HepG2 (cell line): ENCODE results near the gene SLC22A12. TPM values are rescaled to one million over a fixed set of nuclear protein-coding genes. Genes with fewer than 3 reads are reported as not detected.

Experiments used
- ATAC-seq: fragments of 200-7000 bp; cut with Tn5 transposase; 3 replicates; pipeline ENCODE4 v1.9.1; 2020; ENCODE audit warnings: mild to moderate bottlenecking, moderate library complexity
- BruUV-seq: library from RNA; stranded (reverse); fragments of 400-500 nt; replicated peaks from 2 replicates; lab custom pipeline; 2021; lab: Mats Ljungman, UMichigan
- CTCF ChIA-PET: fragments of 300-600 bp; formaldehyde crosslinking; extraction: SDS; loops from one replicate; lab custom pipeline; 2021; ENCODE audit warnings: low total read pairs, inconsistent platforms, low intra/inter-chr PET ratio; lab: Yijun Ruan, JAX
- POLR2A ChIA-PET: fragments of 350-600 bp; sonication (Branson Sonifier 250); formaldehyde crosslinking; loops from one replicate; lab custom pipeline; 2020; ENCODE audit warnings: antibody characterized with exemption, inconsistent platforms; lab: Yijun Ruan, JAX
- DNase-seq: peaks from one replicate; pipeline ENCODE4 v3.0.0-alpha.2; 2015; ENCODE audit warnings: low spot score
- FAIRE-seq: peaks from 3 replicates; lab custom pipeline; 2011; peaks lifted over from hg19 to GRCh38; lab: Jason Lieb, UNC
- H2AFZ ChIP-seq: one replicate; pipeline ENCODE4 v1.6.1; 2011; ENCODE audit warnings: low read length, inconsistent platforms
- H3K27ac ChIP-seq: fragments of 300-600 bp; 3 replicates; pipeline ENCODE4 v1.8.0; 2011; ENCODE audit warnings: mixed run types, mild to moderate bottlenecking, mixed read lengths, low read length, inconsistent platforms; ENCODE audit not compliant: insufficient read depth; ENCODE audit errors: extremely low read length
- H3K27me3 ChIP-seq, 2 experiments: fragments of 200-600 bp in 1 of 2; 2 replicates in 1 of 2; 3 replicates in 1 of 2; pipeline versions ENCODE4 v1.6.0 to v1.8.0; 2011; ENCODE audit warnings: low read length in 2 of 2, mild to moderate bottlenecking in 2 of 2, moderate library complexity in 2 of 2, inconsistent platforms in 1 of 2; ENCODE audit not compliant: insufficient read depth in 2 of 2, control insufficient read depth in 1 of 2
- H3K36me3 ChIP-seq, 2 experiments: fragments of 200-600 bp in 1 of 2; replicated peaks in 1 of 2; 2 replicates in 1 of 2; 3 replicates in 1 of 2; pipeline versions ENCODE4 v1.5.1 to v1.8.0; 2011; ENCODE audit warnings: low read length in 2 of 2, inconsistent platforms in 1 of 2; ENCODE audit not compliant: insufficient read depth in 2 of 2, control insufficient read depth in 1 of 2
- H3K4me1 ChIP-seq: 2 replicates; pipeline ENCODE4 v1.5.1; 2012; ENCODE audit warnings: low read length, inconsistent platforms; ENCODE audit not compliant: insufficient read depth
- H3K4me2 ChIP-seq: 2 replicates; pipeline ENCODE4 v1.6.0; 2011; ENCODE audit warnings: low read depth, low read length, inconsistent platforms
- H3K4me3 ChIP-seq, 3 experiments: fragments of 200-600 bp in 1 of 3; sonication (generic), shearing (Covaris generic) in 1 of 3; replicated peaks in 1 of 3; 2 replicates each; pipeline ENCODE4 v1.5.1; 2011 to 2016; ENCODE audit warnings: low read length in 3 of 3, inconsistent platforms in 2 of 3, low read depth in 2 of 3, mild to moderate bottlenecking in 2 of 3, control low read depth in 1 of 3, mixed read lengths in 1 of 3; ENCODE audit not compliant: insufficient read depth in 1 of 3
- H3K79me2 ChIP-seq: one replicate; pipeline ENCODE4 v1.6.1; 2011; ENCODE audit warnings: low read length, inconsistent platforms; ENCODE audit not compliant: insufficient read depth
- H3K9ac ChIP-seq: 2 replicates; pipeline ENCODE4 v1.6.0; 2011; ENCODE audit warnings: mild to moderate bottlenecking, low read depth, low read length, inconsistent platforms; ENCODE audit not compliant: insufficient read depth
- H3K9me3 ChIP-seq: 2 replicates; pipeline ENCODE4 v1.5.1; 2012; ENCODE audit warnings: mild to moderate bottlenecking, low read length
- H4K20me1 ChIP-seq: 2 replicates; pipeline ENCODE4 v1.6.0; 2011; ENCODE audit warnings: inconsistent platforms, mild to moderate bottlenecking, low read length, moderate library complexity; ENCODE audit not compliant: insufficient read depth
- EEA1 ChIP-seq: sonication (generic); formaldehyde crosslinking; IDR thresholded peaks from 2 replicates; pipeline ENCODE4 v1.5.1; 2020; ENCODE audit warnings: mild to moderate bottlenecking, missing genetic modification reagents, borderline replicate concordance
- MTA1 ChIP-seq: sonication (generic); formaldehyde crosslinking; IDR thresholded peaks from 2 replicates; pipeline ENCODE4 v1.4.0; 2020; ENCODE audit warnings: missing genetic modification reagents, mild to moderate bottlenecking, borderline replicate concordance
- NCOA1 ChIP-seq: sonication (generic); formaldehyde crosslinking; IDR thresholded peaks from 2 replicates; pipeline ENCODE4 v1.9.0; 2021; ENCODE audit warnings: missing genetic modification reagents
- NFIC ChIP-seq: IDR thresholded peaks from 2 replicates; pipeline ENCODE4 v1.6.1; 2012; ENCODE audit warnings: mild to moderate bottlenecking, low read length, inconsistent platforms
- NR2F2 ChIP-seq: IDR thresholded peaks from 2 replicates; pipeline ENCODE4 v1.6.1; 2012; ENCODE audit warnings: low read depth, inconsistent platforms, borderline replicate concordance
- RAD21 ChIP-seq: fragments of 450-650 bp; formaldehyde crosslinking; IDR thresholded peaks from 2 replicates; pipeline ENCODE4 v1.5.0; 2020; ENCODE audit warnings: mild to moderate bottlenecking
- RARG ChIP-seq: sonication (generic); formaldehyde crosslinking; IDR thresholded peaks from 2 replicates; pipeline ENCODE4 v1.4.0; 2020; ENCODE audit warnings: low read depth, mild to moderate bottlenecking, missing genetic modification reagents
- ZEB1 ChIP-seq: IDR thresholded peaks from 2 replicates; pipeline ENCODE4 v1.6.1; 2012; ENCODE audit warnings: mild to moderate bottlenecking, low read depth, inconsistent platforms; ENCODE audit not compliant: insufficient replicate concordance
- ZNF264 ChIP-seq: sonication (generic); formaldehyde crosslinking; IDR thresholded peaks from 2 replicates; pipeline ENCODE4 v1.4.0; 2020; ENCODE audit warnings: missing genetic modification reagents
- ZNF383 ChIP-seq: sonication (generic); formaldehyde crosslinking; IDR thresholded peaks from 2 replicates; pipeline ENCODE4 v1.4.0; 2020; ENCODE audit warnings: missing genetic modification reagents, mild to moderate bottlenecking, borderline replicate concordance
- ZNF501 ChIP-seq: sonication (generic); formaldehyde crosslinking; IDR thresholded peaks from 2 replicates; pipeline ENCODE4 v1.5.1; 2020; ENCODE audit warnings: mild to moderate bottlenecking, moderate library complexity, missing genetic modification reagents
- ZNF563 ChIP-seq: sonication (generic); formaldehyde crosslinking; IDR thresholded peaks from 2 replicates; pipeline ENCODE4 v1.8.0; 2022; ENCODE audit warnings: mild to moderate bottlenecking, moderate library complexity, missing genetic modification reagents
- ZNF629 ChIP-seq: sonication (generic); formaldehyde crosslinking; conservative IDR thresholded peaks from 2 replicates; pipeline ENCODE4 v1.5.0; 2020; ENCODE audit warnings: missing genetic modification reagents
- ZNF781 ChIP-seq: sonication (generic); formaldehyde crosslinking; IDR thresholded peaks from 2 replicates; pipeline ENCODE4 v1.5.1; 2020; ENCODE audit warnings: borderline replicate concordance, mild to moderate bottlenecking, missing genetic modification reagents; ENCODE audit errors: not compliant biosample characterization
- ZSCAN9 ChIP-seq: IDR thresholded peaks from 2 replicates; pipeline ENCODE4 v1.6.1; 2016; ENCODE audit warnings: borderline replicate concordance
- WGBS: methylation state at CpG from one replicate; pipeline ENCODE4 v1.1.6; 2017; ENCODE audit warnings: low lambda C conversion rate; 5-methylcytosine and 5-hydroxymethylcytosine counted together
- in situ Hi-C: cut with HindIII; loops from 2 replicates; pipeline ENCODE4 v1.10.0; 2017; ENCODE audit warnings: low pct_unique_long_range_greater_than_20kb; ENCODE audit not compliant: extremely low pct_ligation_motif_present
- intact Hi-C: fragments of 100-400 bp; cut with micrococcal nuclease; formaldehyde crosslinking; loops from one replicate; pipeline ENCODE4 v1.10.0; 2022; ENCODE audit not compliant: unreplicated experiment
- polyA plus RNA-seq, 8 experiments: library from polyadenylated mRNA; depleted of rRNA in 3 of 8; stranded (reverse) in 7 of 8; unstranded in 1 of 8; fragments of >200 nt; fragmentation: Illumina TruSeq in 4 of 8; extraction: Trizol in 4 of 8; gene quantifications; 2 replicates each; pipeline versions ENCODE4 v1.2.1 to v1.2.3, GENCODE V29; 2011 to 2016; ENCODE audit warnings: low read depth in 4 of 8, missing spikeins in 1 of 8, mixed read lengths in 1 of 8; ENCODE audit not compliant: insufficient read depth in 1 of 8
- total RNA-seq, 5 experiments: library from RNA; depleted of rRNA; stranded (reverse); fragments of >200 nt; fragmentation: Illumina TruSeq; extraction: Trizol; gene quantifications; 2 replicates each; pipeline ENCODE4 v1.2.3, GENCODE V29; 2016; ENCODE audit warnings: low read depth in 1 of 5
- TF ChIP-seq, protein P1 (sequence below): sonication (generic); formaldehyde crosslinking; IDR thresholded peaks from 2 replicates; pipeline ENCODE4 v1.5.0; 2020; ENCODE audit warnings: mild to moderate bottlenecking, missing genetic modification reagents, borderline replicate concordance
- TF ChIP-seq, protein P2 (sequence below): sonication (generic); formaldehyde crosslinking; IDR thresholded peaks from 2 replicates; pipeline ENCODE4 v1.4.0; 2020; ENCODE audit warnings: missing genetic modification reagents
- TF ChIP-seq, protein P3 (sequence below): sonication (generic); formaldehyde crosslinking; IDR thresholded peaks from 2 replicates; pipeline ENCODE4 v1.5.1; 2020; ENCODE audit warnings: mild to moderate bottlenecking, missing genetic modification reagents, moderate library complexity
- TF ChIP-seq, protein P4 (sequence below): sonication (generic); formaldehyde crosslinking; IDR thresholded peaks from 2 replicates; pipeline ENCODE4 v1.5.0; 2020; ENCODE audit warnings: missing genetic modification reagents, mild to moderate bottlenecking, borderline replicate concordance

SLC22A12 gene
- total and polyA plus RNA-seq, 2 of the 13 experiments (the other 11 are each of a cell fraction or from before 2014, with no cell fraction given), result not detected

DNA sequence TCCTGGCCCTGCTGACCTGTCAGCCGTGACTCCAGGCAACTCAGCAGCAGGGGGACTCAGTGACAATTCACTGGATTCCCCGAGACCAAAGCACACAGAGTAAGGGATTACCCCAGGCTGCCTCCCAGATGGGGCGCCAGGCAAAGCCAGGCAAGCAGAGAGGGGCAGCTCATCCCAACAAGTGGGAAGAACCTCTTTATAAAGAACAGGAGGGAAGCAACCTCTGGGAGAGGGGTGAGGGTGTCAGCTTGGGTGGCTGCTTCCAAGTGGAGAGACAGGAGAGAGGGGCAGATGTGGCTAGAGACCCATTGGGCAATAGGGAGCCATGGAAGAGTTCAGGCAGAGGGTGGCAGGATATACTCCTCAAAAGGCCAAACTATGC is 1.2 kb downstream of the SLC22A12 start (continued):
- no peak for TF ChIP-seq ZNF501 (CRISPR knock-in tag)
- TF ChIP-seq MTA1 (CRISPR knock-in tag), result no peak

DNA sequence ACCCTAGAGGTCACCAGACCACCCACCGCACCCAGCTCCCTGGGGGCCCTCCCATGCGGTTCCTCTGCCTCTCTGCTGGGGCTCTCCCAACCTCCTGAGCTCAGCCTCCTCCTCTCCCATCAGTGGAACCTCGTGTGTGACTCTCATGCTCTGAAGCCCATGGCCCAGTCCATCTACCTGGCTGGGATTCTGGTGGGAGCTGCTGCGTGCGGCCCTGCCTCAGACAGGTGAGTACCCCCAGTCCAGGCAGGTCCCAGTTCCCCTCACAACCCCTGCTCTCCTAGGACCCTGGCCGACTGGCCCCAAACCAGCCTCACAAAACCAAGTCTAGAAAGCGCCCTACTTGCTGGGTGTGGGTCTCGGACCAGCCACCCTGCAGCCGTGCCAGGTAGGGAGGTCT is 1.6 kb downstream of the SLC22A12 start:
- H2AFZ ChIP-seq, result no peak overlapping the region
- no peak overlapping the region for H3K9ac ChIP-seq
- peaks cover 0 to 7% of the 10 kb centered on the region in 2 experiments; a peak in 2 of 5 replicates for H3K27me3 ChIP-seq
- H3K9me3 ChIP-seq, result peaks cover 20% of the 10 kb centered on the region
- ChIA-PET POLR2A (no interaction called here), CTCF (no interaction called here)
- H3K4me2 ChIP-seq, result no peak overlapping the region
- peaks cover 18% of the 10 kb centered on the region for H3K4me1 ChIP-seq
- DNase-seq (no peak), FAIRE-seq (no peak), ATAC-seq (no peak)
- H3K4me3 ChIP-seq, result no peak overlapping the region
- no peaks in the 10 kb centered on the region for H3K36me3 ChIP-seq
- intact Hi-C loops (no loop called here), in situ Hi-C loops (no loop called here)
- no peak overlapping the region for H3K27ac ChIP-seq
- no TSS peak for BruUV-seq
- no peaks in the 10 kb centered on the region for H3K79me2 ChIP-seq
- H4K20me1 ChIP-seq, result no peaks in the 10 kb centered on the region
- 59% methylated on average over 3 of the region's 9 CpGs for WGBS
- TF ChIP-seq RARG (CRISPR knock-in tag) (no peak), NCOA1 (no peak), ZNF264 (no peak), ZNF629 (CRISPR knock-in tag) (no peak), EEA1 (no peak), RAD21 (no peak), NFIC (no peak), ZSCAN9 (CRISPR knock-in tag) (no peak), ZNF383 (CRISPR knock-in tag) (no peak), ZNF563 (CRISPR knock-in tag) (no peak), NR2F2 (no peak), ZEB1 (no peak), ZNF781 (CRISPR knock-in tag) (no peak)
- TF ChIP-seq, protein P1, sequence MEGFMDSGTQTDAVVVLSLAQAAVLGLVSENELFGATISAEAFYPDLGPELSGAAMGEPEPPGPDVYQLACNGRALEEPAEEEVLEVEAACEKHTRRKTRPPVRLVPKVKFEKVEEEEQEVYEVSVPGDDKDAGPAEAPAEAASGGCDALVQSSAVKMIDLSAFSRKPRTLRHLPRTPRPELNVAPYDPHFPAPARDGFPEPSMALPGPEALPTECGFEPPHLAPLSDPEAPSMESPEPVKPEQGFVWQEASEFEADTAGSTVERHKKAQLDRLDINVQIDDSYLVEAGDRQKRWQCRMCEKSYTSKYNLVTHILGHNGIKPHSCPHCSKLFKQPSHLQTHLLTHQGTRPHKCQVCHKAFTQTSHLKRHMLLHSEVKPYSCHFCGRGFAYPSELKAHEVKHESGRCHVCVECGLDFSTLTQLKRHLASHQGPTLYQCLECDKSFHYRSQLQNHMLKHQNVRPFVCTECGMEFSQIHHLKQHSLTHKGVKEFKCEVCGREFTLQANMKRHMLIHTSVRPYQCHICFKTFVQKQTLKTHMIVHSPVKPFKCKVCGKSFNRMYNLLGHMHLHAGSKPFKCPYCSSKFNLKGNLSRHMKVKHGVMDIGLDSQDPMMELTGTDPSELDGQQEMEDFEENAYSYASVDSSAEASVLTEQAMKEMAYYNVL (CRISPR knock-in tag), result no peak
- TF ChIP-seq, protein P2, sequence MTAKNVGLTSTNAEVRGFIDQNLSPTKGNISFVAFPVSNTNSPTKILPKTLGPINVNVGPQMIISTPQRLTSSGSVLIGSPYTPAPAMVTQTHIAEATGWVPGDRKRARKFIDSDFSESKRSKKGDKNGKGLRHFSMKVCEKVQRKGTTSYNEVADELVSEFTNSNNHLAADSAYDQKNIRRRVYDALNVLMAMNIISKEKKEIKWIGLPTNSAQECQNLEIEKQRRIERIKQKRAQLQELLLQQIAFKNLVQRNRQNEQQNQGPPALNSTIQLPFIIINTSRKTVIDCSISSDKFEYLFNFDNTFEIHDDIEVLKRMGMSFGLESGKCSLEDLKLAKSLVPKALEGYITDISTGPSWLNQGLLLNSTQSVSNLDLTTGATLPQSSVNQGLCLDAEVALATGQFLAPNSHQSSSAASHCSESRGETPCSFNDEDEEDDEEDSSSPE, result no peak
- TF ChIP-seq, protein P3, sequence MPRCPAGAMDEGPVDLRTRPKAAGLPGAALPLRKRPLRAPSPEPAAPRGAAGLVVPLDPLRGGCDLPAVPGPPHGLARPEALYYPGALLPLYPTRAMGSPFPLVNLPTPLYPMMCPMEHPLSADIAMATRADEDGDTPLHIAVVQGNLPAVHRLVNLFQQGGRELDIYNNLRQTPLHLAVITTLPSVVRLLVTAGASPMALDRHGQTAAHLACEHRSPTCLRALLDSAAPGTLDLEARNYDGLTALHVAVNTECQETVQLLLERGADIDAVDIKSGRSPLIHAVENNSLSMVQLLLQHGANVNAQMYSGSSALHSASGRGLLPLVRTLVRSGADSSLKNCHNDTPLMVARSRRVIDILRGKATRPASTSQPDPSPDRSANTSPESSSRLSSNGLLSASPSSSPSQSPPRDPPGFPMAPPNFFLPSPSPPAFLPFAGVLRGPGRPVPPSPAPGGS (CRISPR knock-in tag), result no peak
- TF ChIP-seq, protein P4, sequence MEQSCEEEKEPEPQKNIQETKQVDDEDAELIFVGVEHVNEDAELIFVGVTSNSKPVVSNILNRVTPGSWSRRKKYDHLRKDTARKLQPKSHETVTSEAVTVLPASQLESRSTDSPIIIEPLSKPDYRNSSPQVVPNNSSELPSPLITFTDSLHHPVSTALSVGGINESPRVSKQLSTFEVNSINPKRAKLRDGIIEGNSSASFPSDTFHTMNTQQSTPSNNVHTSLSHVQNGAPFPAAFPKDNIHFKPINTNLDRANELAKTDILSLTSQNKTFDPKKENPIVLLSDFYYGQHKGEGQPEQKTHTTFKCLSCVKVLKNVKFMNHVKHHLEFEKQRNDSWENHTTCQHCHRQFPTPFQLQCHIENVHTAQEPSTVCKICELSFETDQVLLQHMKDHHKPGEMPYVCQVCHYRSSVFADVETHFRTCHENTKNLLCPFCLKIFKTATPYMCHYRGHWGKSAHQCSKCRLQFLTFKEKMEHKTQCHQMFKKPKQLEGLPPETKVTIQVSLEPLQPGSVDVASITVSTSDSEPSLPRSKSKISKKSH, result no peak
